ENCODE data around the gene TMEM212. TPM values are rescaled to one million over a fixed set of nuclear protein-coding genes. Genes with fewer than 3 reads are reported as not detected.
"Not testable (repeated sequence)": the region's sequence is repeated elsewhere in the genome, so short reads cannot be mapped to it uniquely, and the experiment has no call there.

TMEM212 gene
- total and polyA plus RNA-seq, 5 donors = not detected

DNA sequence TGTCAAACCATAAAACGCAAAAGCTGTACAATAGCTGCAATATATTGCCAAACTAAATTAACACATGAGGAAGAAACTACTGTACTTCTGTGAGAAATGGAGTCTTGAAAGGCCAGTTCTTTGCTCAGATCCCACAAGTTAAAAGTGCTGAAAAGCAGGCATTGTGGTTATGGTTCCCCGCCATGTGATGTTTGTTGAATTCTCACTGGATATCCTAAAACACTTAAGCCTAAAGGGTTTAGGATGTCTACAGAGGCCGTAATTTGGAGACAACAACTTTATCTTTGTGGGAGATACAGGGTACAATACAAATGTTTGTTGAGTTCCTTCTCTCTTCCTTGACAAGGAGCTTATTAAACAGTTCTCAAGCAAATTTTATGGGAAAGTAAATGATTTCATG is 53.2 kb downstream of the TMEM212 start:
- H3K4me1 ChIP-seq (ENCODE audit: control insufficient read depth, insufficient read depth, low read length) = no peaks in the 10 kb centered on the region
- H3K27ac ChIP-seq (ENCODE audit: low read length) = no peak overlapping the region
- intact Hi-C loops (cut with DNase I) = no loop called here
- no peaks in the 10 kb centered on the region for H3K27me3 ChIP-seq (ENCODE audit: control insufficient read depth, insufficient read depth)
- no peak for ATAC-seq
- no peak for DNase-seq
- no peak overlapping the region for H3K4me3 ChIP-seq (ENCODE audit: low read length)
- WGBS = 89% methylated on average over 3 of the region's 3 CpGs
- no peaks in the 10 kb centered on the region for H3K9me3 ChIP-seq (ENCODE audit: control insufficient read depth, low read length)

- intact Hi-C loops (cut with DNase I) = no loop called here
- Histone ChIP-seq H3K27ac (ENCODE audit: low read length) (no peak overlapping the region), H3K4me1 (ENCODE audit: control insufficient read depth, insufficient read depth, low read length) (no peaks in the 10 kb centered on the region), H3K9me3 (ENCODE audit: control insufficient read depth, low read length) (no peaks in the 10 kb centered on the region), H3K27me3 (ENCODE audit: control insufficient read depth, insufficient read depth) (no peaks in the 10 kb centered on the region), H3K4me3 (ENCODE audit: low read length) (no peak overlapping the region)
- no peak for ATAC-seq
- WGBS = 97% methylated on average over 1 of the region's 1 CpG
- DNase-seq = no peak
Observed at GRCh38 chr3:171898192-171898591, 55.0 kb downstream of the TMEM212 start.

GRCh38 chr3:171900446-171900845 is 57.3 kb downstream of the TMEM212 start:
- no peak overlapping the region for H3K27ac ChIP-seq (ENCODE audit: low read length)
- H3K4me1 ChIP-seq (ENCODE audit: control insufficient read depth, insufficient read depth, low read length) = no peaks in the 10 kb centered on the region
- intact Hi-C loops (cut with DNase I) = no loop called here
- H3K9me3 ChIP-seq (ENCODE audit: control insufficient read depth, low read length) = no peaks in the 10 kb centered on the region
- no peak for ATAC-seq
- H3K27me3 ChIP-seq (ENCODE audit: control insufficient read depth, insufficient read depth) = no peaks in the 10 kb centered on the region
- DNase-seq = no peak
- 90% methylated on average over 14 of the region's 14 CpGs for WGBS
- no peak overlapping the region for H3K4me3 ChIP-seq (ENCODE audit: low read length)

DNA sequence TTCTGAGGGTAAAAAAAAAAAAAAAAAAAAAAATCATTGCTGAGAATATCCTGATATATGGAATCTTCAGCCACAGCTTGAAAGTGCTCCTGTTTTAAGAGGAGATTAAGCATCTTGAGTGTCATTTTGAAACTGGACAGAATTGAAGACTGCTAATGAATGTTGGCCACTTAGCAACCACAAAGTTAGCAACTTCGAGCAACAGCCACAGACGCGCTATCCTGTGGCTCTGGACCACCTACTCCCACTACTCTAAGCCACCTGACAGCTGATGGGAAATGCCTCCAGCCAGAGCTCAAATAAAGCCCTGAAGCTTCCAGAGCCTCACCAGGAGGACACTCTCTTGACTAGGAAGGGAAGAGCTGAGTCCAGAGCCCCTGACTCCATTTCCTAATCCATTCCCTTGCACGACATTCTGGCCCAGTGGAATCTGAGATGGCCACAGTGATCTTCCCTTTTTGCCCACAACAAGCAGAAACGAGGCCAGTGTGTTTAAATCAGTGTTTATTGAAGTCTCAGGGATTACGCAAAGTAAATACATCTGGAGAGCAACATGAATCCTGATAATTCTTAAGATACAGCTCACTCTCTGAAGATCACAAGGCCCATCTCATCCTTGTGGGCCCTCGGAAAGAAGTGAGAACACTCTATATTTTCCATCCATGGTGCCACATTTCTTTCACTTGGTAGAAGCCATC is 58.6 kb downstream of the TMEM212 start:
- 88% methylated on average over 7 of the region's 7 CpGs for whole genome bisulfite sequencing
- DNase-seq = no peak
- H3K27ac ChIP-seq (ENCODE audit: low read length) = no peak overlapping the region
- H3K4me1 ChIP-seq (ENCODE audit: control insufficient read depth, insufficient read depth, low read length) = no peaks in the 10 kb centered on the region
- no peaks in the 10 kb centered on the region for H3K9me3 ChIP-seq (ENCODE audit: control insufficient read depth, low read length)
- intact Hi-C loops (cut with DNase I) = no loop called here
- no peaks in the 10 kb centered on the region for H3K27me3 ChIP-seq (ENCODE audit: control insufficient read depth, insufficient read depth)
- no peak for ATAC-seq
- H3K4me3 ChIP-seq (ENCODE audit: low read length) = no peak overlapping the region

DNA sequence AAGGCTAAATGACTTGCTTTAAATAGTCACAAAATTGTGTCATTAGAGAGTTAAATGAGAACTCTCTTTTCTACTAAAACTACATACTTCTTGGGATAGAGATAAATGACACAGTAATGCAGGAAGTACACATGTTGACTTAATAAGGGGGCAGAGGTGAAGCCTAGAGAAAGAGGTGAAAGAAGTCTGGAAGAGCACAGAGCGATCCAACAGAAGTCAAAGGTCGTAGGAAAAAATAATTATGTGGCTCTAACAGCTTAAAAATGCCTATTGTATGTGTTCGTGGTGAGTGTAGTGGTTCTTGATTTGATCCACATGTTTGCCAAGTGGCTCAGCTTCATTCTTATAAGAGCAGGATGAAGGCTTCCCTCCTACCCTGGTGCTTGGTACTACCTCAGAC is 61.7 kb downstream of the TMEM212 start:
- Histone ChIP-seq H3K9me3 (ENCODE audit: control insufficient read depth, low read length) (no peaks in the 10 kb centered on the region), H3K27ac (ENCODE audit: low read length) (no peak overlapping the region), H3K4me3 (ENCODE audit: low read length) (no peak overlapping the region), H3K27me3 (ENCODE audit: control insufficient read depth, insufficient read depth) (no peaks in the 10 kb centered on the region), H3K4me1 (ENCODE audit: control insufficient read depth, insufficient read depth, low read length) (no peaks in the 10 kb centered on the region)
- DNase-seq = no peak
- ATAC-seq = peak in 1 of 2 donors; percentile 29
- WGBS = 58% methylated on average over 3 of the region's 3 CpGs
- intact Hi-C loops (cut with DNase I) = no loop called here

DNA sequence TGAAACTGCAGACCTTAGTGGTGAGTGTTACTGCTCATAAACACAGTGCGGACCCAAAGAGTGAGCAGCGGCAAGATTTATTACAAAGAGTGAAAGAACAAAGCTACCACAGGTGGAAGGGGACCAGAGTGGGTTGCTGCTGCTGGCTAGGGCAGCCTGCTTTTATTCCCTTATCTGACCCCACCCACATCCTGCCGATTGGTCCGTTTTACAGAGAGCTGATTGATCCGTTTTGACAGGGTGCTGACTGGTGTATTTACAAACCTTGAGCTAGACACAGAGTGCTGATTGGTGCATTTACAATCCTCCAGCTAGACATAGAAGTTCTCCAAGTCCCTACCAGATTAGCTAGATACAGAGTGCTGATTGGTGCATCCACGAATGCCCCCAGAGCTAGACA is 63.4 kb downstream of the TMEM212 start:
- H3K9me3 ChIP-seq (ENCODE audit: control insufficient read depth, low read length); H3K4me3 ChIP-seq (ENCODE audit: low read length); intact Hi-C loops (cut with DNase I); DNase-seq; H3K4me1 ChIP-seq (ENCODE audit: control insufficient read depth, insufficient read depth, low read length); H3K27ac ChIP-seq (ENCODE audit: low read length); ATAC-seq; H3K27me3 ChIP-seq (ENCODE audit: control insufficient read depth, insufficient read depth): not testable (repeated sequence)
- WGBS = 88% methylated on average over 6 of the region's 6 CpGs

DNA sequence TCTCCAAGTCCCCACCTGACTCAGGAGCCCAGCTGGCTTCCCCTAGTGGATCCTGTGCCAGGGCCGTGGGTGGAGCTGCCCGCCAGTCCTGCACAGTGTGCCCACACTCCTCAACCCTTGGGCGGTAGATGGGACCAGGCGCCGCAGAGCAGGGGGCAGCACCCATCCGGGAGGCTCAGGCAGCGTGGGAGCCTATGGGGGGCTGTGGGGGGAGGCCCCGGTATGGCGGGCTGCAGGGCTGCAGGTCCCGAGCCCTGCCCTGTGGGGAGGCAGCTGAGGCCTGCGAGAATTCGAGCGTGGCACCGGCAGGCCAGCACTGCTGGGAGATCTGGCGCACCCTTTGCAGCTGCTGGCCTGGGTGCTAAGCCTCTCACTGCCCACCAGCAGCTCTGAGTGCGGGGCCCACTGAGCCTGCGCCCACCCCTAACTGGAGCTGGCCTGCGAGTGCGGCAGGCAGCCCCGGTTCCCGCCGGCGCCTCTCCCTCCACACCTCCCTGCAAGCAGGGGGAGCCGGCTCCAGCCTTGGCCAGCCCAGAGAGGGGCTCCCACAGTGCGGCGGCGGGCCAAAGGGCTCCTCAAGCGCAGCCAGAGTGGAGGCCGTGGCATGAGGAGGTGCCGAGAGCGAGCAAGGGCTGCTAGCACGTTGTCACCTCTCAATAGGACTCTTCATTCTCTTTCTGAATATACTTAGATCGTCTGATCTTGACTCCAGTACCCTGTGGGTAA is 64.0 kb downstream of the TMEM212 start:
- H3K27ac ChIP-seq (ENCODE audit: low read length) = no peak overlapping the region
- peak in 1 of 3 donors; percentile 52 for DNase-seq
- 96% methylated on average over 33 of the region's 33 CpGs for WGBS
- intact Hi-C loops (cut with DNase I) = no loop called here
- H3K4me3 ChIP-seq (ENCODE audit: low read length) = no peak overlapping the region
- H3K4me1 ChIP-seq (ENCODE audit: control insufficient read depth, insufficient read depth, low read length) = no peaks in the 10 kb centered on the region
- H3K9me3 ChIP-seq (ENCODE audit: control insufficient read depth, low read length) = no peaks in the 10 kb centered on the region
- peak; percentile 26 to 39 for ATAC-seq
- H3K27me3 ChIP-seq (ENCODE audit: control insufficient read depth, insufficient read depth) = no peaks in the 10 kb centered on the region

DNA sequence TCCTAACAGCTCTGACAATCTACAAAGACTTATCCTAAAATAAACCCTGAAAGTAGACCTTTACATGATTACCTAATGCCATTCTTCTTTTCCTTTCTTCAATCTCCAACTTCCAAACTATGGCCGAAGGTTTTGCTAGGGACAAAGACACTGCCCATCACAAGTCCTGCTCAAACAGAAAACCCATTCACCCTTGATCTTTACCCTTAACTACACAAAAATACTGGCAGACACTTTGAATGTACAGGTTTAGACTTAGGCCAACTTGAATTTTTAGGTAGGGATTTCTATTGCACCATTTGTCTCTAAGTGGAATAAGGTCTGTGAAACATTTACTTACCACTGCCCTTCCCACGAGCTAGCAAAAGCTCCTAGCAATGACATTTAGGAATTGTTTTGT is 64.6 kb downstream of the TMEM212 start:
- ATAC-seq (no peak), DNase-seq (no peak)
- Histone ChIP-seq H3K9me3 (ENCODE audit: control insufficient read depth, low read length) (no peaks in the 10 kb centered on the region), H3K27me3 (ENCODE audit: control insufficient read depth, insufficient read depth) (no peaks in the 10 kb centered on the region), H3K4me1 (ENCODE audit: control insufficient read depth, insufficient read depth, low read length) (no peaks in the 10 kb centered on the region), H3K27ac (ENCODE audit: low read length) (no peak overlapping the region), H3K4me3 (ENCODE audit: low read length) (no peak overlapping the region)
- WGBS = 86% methylated on average over 2 of the region's 2 CpGs
- intact Hi-C loops (cut with DNase I) = no loop called here

DNA sequence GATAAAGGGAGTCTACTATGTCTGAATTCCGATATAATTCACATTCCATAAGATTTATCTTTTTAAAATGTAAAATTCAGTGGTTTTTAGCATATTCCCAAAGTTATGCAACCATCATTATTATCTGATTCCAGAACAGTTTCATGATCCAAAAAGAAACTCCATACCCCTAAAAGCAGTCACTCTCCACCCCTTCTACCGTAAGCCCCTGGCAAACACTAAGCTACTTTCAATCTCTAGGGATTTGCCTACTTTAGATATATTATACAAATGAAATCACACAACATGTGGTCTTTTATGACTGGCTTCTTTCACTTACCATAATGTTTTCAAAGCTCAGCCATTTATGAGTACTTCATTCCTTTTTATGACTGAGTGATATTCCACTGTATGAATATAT is 65.6 kb downstream of the TMEM212 start:
- no peaks in the 10 kb centered on the region for H3K27me3 ChIP-seq (ENCODE audit: control insufficient read depth, insufficient read depth)
- intact Hi-C loops (cut with DNase I) = no loop called here
- WGBS = 69% methylated on average over 2 of the region's 2 CpGs
- DNase-seq (no peak), ATAC-seq (no peak)
- no peaks in the 10 kb centered on the region for H3K9me3 ChIP-seq (ENCODE audit: control insufficient read depth, low read length)
- H3K27ac ChIP-seq (ENCODE audit: low read length) = no peak overlapping the region
- H3K4me1 ChIP-seq (ENCODE audit: control insufficient read depth, insufficient read depth, low read length) = no peaks in the 10 kb centered on the region
- no peak overlapping the region for H3K4me3 ChIP-seq (ENCODE audit: low read length)
